HG03097 (cell line): ENCODE data around the gene HHEX.
A peak's percentile ranks its signal among the peaks of the same experiment; 100 is the strongest.

ENCODE experiments used
- ATAC-seq: cut with Tn5 transposase; IDR thresholded peaks from one replicate; pipeline ENCODE4 v1.9.1; 2021; ENCODE audit not compliant: unreplicated experiment, low FRiP score

HHEX gene

DNA sequence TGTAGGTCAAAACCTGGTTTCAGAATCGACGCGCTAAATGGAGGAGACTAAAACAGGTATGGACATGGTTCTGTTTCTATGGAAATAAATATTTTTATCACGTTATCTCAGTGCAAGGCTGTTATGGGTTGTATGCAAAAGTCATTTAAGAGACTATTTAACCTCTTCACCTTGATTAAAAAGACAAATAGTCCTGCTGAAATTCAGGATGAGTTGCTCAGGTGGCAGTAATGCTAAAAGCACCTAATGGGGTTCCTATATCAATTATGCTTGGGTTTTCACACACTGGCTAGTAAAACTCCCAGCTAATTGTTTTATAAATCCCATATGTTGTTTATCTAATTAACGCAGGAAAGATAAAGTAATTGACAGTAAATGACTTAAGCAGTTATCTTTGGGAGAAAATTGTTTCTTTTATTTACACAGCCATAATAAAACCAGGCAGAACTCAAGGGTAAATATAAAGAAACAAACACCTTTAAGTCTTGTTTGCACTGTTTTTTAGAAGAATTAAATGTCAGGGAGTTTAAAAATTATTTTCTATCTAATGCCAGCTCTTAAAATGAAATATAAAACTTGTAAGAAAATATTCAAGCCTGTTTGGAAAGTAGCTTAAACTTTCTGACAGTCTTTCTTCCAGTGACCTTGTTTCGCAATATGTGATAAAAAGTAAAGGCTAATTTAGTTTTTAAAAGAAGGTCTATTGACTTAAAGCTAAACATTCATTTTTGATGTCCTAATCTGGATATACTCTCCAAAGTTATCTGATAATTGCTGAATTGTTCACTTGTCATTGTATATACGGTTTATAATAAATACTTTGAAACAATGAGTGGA is 3.2 kb downstream of the HHEX start:
- ATAC-seq = no peak

GRCh38 chr10:92693534-92693893 is 3.8 kb downstream of the HHEX start:
- no peak for ATAC-seq

DNA sequence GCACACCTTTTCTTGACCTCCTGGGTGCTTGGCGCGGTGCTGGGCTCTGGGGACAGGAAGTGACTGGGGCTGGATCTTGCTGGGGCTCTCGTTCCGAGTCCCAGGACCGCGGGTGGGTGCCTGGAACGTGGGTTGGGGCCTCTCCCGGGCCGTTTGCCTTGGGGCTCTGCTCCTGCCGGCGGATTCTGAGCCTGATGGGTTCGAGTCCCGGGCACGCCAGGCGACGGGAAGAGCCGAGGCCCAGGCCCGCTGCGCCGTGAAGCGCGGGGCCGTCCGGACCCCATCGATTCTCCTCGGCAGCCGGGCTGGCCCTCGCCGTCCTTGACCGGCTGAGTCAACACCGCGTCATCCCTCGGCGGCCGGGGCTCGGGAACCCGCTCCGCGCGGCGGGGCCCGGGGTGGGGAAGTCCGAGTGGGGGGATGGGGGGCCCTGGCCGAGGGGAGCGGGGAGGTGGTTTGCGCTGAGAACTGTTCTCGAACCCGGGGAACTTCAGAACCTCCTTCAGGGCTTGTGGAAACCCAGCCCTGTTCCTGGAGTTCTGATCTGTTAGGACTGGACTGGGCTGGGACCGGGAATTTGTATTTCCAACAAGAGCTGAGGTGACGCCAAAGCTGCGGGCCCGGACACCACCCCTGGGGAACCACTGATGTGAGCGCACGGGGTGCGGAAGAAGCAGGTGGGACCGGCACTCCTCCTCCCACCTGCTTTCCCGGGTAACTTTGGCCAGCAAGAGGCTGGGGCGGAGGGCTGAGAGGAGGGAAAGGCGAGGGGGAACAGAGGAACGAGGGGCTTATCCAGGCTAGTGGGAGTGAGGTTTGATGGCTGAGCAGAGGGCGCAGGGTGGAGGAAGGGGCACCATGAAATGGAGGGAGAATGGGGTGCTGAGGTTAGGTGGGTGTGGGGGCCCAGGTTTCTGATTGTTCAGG is 6.2 kb downstream of the HHEX start:
- ATAC-seq = no peak

GRCh38 chr10:92696606-92697383 is 7.0 kb downstream of the HHEX start:
- no peak for ATAC-seq

DNA sequence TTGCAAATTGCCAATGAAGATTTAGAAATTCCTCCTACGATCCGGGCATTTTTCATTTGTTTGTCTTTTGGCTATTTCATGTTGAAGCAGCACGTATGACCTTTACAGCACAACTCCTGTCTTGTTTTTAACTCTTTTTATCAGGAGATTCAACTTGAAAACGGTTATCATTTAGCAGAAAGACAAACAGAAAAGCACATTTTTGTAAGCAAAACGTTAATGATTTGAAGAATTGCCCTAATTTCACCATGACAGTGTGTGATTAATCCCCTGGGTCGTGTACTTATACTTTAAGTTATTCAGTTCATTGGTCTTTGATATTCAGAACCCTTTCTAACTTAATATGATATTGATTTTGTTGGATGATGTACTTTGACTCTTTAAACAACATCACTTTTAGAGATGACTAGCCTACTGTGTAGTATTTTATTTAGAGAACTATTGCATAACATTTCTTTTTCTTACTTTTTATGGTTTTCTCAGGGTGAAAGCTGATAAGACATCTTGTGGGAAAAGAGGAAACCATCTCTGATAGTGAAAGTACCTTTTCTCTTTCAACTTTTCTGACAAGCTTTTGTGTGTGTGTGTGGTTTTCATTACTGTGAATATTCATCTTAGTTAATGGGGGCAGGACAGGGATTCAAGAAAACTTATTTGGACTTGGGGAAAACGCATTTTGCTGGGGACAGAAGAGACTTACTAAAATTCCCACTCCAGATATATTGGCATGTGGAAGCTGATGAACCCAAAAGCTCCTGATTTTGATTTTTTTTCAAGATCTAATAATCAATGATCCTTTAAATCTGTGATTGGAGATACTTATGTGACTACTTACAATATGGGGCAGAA is 8.1 kb downstream of the HHEX start:
- no peak for ATAC-seq

DNA sequence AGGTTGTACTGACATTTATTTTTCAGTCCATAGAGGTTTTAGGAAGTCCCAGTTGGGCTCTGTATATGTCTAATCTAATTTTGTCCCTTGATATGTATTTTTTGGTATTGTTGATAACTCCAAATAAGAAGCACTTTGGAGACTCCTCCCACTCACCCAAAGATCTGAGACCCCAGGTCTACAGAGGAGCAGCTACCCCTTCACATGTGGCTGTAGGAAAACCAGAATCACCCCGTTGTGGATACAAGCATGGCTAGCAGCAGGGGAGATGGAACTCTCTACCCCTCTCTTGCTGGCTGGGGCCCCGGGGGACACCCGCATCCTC is 9.4 kb downstream of the HHEX start:
- ATAC-seq = no peak

DNA sequence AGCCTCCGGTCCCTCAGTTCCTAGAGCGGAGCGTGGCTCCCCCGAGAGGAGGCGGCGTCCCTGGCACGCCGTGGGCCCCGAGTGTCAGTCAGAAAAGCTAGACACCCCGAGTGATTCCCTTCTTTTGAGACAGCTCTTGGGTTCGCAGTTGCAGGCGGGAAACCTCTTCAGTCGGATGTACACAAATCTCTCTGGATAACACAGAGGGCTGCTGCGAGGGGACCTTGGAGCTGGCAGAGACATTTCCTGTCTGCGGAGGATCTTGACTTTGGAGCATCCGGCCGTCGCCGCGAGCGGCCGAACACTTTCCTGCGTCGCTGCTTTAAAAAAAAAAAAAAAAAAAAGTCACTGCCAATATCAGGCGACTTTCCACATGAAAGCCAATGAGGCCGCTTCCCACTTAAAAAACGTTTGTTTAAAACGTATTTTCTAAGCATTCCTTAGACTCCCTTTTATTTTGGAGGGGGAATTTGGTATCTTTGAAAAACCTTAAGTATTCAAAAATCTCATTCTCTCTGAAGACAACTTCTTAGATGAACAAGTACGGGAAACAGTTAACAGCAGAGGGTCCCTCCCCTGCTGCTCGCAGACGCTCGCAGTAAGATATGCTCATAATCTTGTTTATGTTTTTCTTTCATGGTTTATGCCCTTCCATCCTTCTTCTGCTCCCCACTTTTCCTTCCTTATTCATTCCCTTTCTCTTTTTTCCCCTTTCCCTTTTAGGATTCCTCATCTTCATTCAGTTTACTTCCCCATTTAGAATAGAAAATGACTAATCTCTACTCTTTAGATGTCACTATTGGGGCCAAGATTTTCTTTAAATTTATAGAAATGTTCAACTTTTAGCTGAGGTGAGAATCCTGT is 10.0 kb downstream of the HHEX start:
- no peak for ATAC-seq

DNA sequence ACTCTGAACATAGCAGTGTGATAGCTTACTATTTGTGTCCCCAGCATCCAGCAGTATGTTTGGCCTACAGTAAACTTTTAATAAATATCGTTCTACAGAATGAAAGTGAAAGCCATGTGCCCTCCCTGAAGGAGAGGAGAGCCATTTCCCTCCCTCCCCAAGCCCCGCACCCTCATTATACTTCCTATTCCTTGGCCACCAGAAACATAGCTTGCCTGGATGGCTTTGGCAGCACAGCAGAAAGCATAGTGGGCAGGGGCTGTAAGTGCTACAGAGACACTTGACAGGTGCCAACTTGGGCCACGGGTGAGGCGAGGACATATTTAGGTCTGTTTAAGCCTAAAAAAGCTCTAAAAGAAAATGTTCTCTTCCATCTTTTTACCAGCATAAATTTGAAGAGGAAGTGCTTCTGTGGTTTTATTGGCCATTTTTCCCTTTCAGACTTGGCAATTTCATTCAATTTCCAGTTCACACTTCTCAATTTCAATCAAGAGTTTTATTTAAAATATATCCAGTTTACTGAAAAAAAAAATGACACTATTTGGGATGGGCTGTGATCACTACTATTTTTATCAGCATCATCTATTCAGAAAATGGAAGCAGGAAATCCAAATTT is 12.7 kb downstream of the HHEX start:
- no peak for ATAC-seq

- no peak for ATAC-seq
Observed at GRCh38 chr10:92712016-92712889, 22.5 kb downstream of the HHEX start.

GRCh38 chr10:92714152-92714845 is 24.5 kb downstream of the HHEX start:
- ATAC-seq = no peak

DNA sequence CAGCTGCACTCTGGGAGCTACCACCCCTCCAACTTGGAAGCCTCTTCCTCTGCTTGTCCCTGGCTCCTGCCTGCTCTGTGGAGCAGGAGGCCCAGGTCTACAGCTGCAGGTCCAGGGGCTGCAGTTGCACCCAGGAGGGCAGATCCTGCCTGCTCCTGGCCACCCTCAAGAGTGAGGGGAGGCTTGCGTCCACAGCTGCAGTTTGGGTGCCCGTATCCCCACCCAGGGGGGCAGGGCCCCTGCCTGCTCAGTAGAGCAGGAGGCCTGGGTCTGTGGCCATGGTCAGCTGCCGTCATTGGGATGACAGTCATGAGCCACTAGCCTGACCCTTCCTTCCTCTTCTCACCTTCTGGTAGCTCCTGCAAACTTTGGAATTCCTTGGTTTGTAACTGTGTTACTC is 25.1 kb downstream of the HHEX start:
- no peak for ATAC-seq

DNA sequence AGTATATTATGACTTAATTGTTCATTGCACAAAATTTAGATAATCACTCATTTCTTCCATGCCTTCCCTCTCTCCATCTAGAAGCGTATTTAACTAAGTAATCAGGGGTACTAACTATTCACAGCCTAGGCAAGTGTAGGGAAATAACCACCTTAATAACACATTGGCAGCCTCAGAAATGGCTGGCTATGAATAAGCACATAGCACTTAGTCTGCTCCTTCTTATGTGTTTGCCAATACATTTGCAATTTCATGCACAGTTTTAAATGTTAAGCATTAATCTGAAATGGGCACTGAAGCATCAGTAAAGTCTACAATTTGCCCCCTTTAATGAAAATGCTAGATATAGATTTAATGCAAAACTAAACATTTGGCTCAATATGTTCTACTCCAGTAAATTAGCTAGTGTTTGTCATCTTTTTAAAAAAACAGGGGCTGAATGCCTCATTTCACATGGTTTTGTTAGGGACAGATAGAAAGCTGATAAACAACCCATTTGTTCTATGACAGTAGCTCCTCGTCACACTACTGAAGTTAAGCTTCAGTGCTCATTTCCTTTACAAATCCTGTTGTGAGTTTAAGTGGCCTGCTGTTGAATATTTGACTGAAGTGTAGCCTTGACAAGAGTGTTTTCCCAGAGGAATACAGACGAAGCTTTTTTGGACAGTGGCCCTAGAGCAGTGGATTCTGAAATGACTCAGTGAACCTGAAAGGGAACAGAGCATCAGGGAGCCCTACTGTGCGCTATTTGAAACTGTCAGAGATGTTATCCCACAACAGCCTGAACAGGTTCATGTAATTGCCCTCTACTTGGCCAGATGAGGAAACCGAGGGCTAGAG is 30.5 kb downstream of the HHEX start:
- ATAC-seq = no peak

- no peak for ATAC-seq
Observed at GRCh38 chr10:92720831-92721165, 31.0 kb downstream of the HHEX start.

- ATAC-seq = no peak
Observed at GRCh38 chr10:92722349-92722748, 32.6 kb downstream of the HHEX start.

DNA sequence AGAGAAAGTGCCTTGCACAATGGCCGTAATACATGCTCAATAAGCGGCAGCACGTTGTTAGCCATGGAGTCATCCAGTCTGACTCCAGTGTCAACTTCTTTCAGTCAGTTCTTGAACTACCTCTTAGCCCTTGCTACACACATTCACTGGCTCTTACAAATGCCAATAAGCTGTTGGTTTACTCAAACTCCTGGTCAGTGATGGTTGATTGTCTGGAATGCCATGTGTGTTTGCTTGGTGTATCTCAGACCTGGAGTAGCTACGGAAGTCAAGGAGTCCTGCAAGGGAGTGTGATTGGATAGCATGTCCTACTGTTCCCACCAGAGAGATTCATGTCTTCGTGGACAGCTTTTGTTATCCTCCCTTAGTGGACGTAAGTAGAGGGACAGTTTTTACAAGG is 37.4 kb downstream of the HHEX start:
- ATAC-seq = no peak

- ATAC-seq = no peak
Observed at GRCh38 chr10:92727550-92727949, 37.8 kb downstream of the HHEX start.

DNA sequence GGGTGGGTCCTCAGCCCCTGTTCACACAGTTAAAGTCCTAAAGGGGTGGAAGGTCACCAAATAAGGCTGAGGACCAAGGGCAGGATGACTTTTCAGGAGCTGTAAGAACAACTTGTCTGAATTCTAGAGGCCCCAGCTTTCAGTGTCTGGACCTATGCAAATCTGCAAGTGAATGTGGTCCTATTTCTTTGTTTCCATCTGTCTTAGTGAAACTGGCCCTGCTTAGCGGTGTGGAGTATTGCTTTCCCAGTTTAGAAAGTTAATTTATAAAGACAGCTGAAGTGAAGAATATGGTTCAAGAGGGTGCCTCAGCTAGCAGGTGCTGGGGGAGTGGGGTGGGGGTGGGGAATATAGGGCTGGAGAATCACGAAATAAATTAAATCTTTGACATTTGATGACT is 40.1 kb downstream of the HHEX start:
- ATAC-seq = peak; percentile 54
